Body of pancreas (tissue), 4 donors: ENCODE results near the gene DNAI2. TPM values are rescaled to one million over a fixed set of nuclear protein-coding genes. Genes with fewer than 3 reads are reported as not detected.
"Not testable (repeated sequence)": the region's sequence is repeated elsewhere in the genome, so short reads cannot be mapped to it uniquely, and the experiment has no call there.

ENCODE experiments used
- ATAC-seq: fragments of 150-250 bp; one replicate; pipeline ENCODE4 v1.9.1; 2016
- DNase-seq, 4 donors: peaks; one replicate each; pipeline ENCODE4 v3.0.0-alpha.2; 2019
- H3K27ac ChIP-seq, 4 donors: fragments of 200-600 bp; sonication (generic); 1 replicate in 3 of 4; 2 replicates in 1 of 4; pipeline versions ENCODE4 v1.5.1 to v1.6.1; 2016 to 2019; ENCODE audit warnings: mild to moderate bottlenecking in 1 of 4, mixed read lengths in 1 of 4, moderate library complexity in 1 of 4
- H3K27me3 ChIP-seq, 2 donors: fragments of 200-600 bp; sonication (generic); one replicate each; pipeline ENCODE4 v1.6.0; 2016; ENCODE audit warnings: mild to moderate bottlenecking in 1 of 2
- H3K36me3 ChIP-seq, 2 donors: fragments of 200-600 bp; sonication (generic); replicated peaks in 1 of 2; 2 replicates each; pipeline ENCODE4 v1.5.1; 2016; ENCODE audit warnings: low read depth in 2 of 2; ENCODE audit not compliant: insufficient read depth in 1 of 2
- H3K4me1 ChIP-seq: fragments of 200-600 bp; sonication (generic); one replicate; pipeline ENCODE4 v1.6.0; 2016
- H3K4me3 ChIP-seq, 2 donors: fragments of 200-600 bp; sonication (generic); 1 replicate in 1 of 2; 2 replicates in 1 of 2; pipeline ENCODE4 v1.5.1; 2016 to 2019
- H3K9me3 ChIP-seq, 3 donors: fragments of 200-600 bp; sonication (generic); 1 replicate in 2 of 3; 2 replicates in 1 of 3; pipeline ENCODE4 v1.5.1; 2016
- POLR2A ChIP-seq, 3 donors: fragments of 450-650 bp; IDR thresholded peaks; one replicate each; pipeline ENCODE4 v1.6.1; 2016; ENCODE audit warnings: antibody characterized with exemption in 3 of 3, mild to moderate bottlenecking in 2 of 3
- WGBS, 2 donors: methylation state at CpG; one replicate each; pipeline ENCODE4 v1.1.5; 2017; 5-methylcytosine and 5-hydroxymethylcytosine counted together
- intact Hi-C: fragments of 100-400 bp; cut with DNase I; formaldehyde crosslinking; loops from one replicate; pipeline ENCODE4 v1.15.1; 2023
- total RNA-seq, 2 donors: library from RNA; depleted of rRNA; stranded (reverse); fragments of >200 nt; gene quantifications; one replicate each; pipeline ENCODE4 v1.1.0, GENCODE V29; 2016
- TF ChIP-seq, protein P1 (sequence below), 7 experiments: fragments of 450-650 bp in 4 of 7; fragments of 200-600 bp in 3 of 7; sonication (generic) in 3 of 7; IDR thresholded peaks; one replicate each; pipeline ENCODE4 v1.5.1; 2016 to 2019; ENCODE audit warnings: antibody characterized with exemption in 7 of 7

DNAI2 gene
- total RNA-seq, 2 donors from 2014 or later = not detected

DNA sequence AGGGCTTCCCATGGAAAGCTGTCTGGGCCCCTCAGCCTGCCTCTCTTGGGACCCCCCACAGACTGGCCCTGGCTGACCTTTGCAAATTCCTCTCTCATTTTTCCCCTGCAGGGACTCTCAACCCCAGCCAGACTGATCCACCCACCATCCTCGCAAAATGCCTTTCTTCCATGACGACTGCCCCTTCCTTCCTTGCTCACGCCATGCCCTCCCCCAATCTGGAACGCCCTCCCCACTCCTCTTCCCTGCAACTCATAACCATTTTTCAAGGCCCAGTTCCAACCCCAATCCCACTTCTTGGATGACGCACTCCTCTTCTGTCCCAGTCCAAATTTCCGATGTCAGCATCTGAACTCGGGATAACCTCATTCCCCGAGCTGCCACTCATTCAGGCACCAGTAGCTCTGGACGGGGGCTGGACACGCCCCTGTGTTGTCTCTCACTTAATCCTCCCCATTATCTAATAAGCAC, 1.3 kb upstream of the DNAI2 start:
- ATAC-seq (peak; percentile 22), DNase-seq (peak in 1 of 4 donors; percentile 18)
- 55 to 62% methylated on average over 9 to 10 of the region's 10 CpGs for WGBS, 2 donors
- H3K4me3 ChIP-seq = no peak overlapping the region
- H3K36me3 ChIP-seq = no peaks in the 10 kb centered on the region
- no peak overlapping the region for H3K27ac ChIP-seq
- TF ChIP-seq, protein P1, sequence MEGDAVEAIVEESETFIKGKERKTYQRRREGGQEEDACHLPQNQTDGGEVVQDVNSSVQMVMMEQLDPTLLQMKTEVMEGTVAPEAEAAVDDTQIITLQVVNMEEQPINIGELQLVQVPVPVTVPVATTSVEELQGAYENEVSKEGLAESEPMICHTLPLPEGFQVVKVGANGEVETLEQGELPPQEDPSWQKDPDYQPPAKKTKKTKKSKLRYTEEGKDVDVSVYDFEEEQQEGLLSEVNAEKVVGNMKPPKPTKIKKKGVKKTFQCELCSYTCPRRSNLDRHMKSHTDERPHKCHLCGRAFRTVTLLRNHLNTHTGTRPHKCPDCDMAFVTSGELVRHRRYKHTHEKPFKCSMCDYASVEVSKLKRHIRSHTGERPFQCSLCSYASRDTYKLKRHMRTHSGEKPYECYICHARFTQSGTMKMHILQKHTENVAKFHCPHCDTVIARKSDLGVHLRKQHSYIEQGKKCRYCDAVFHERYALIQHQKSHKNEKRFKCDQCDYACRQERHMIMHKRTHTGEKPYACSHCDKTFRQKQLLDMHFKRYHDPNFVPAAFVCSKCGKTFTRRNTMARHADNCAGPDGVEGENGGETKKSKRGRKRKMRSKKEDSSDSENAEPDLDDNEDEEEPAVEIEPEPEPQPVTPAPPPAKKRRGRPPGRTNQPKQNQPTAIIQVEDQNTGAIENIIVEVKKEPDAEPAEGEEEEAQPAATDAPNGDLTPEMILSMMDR (IDR thresholded peaks at IDR 0.05) = no peak
- no peak for TF ChIP-seq POLR2A (IDR thresholded peaks at IDR 0.05)
- peaks cover 0 to 9% of the 10 kb centered on the region in 2 donors for H3K27me3 ChIP-seq
- H3K9me3 ChIP-seq = no peaks in the 10 kb centered on the region
- peaks cover 10% of the 10 kb centered on the region for H3K4me1 ChIP-seq
- intact Hi-C loops = no loop called here

DNA sequence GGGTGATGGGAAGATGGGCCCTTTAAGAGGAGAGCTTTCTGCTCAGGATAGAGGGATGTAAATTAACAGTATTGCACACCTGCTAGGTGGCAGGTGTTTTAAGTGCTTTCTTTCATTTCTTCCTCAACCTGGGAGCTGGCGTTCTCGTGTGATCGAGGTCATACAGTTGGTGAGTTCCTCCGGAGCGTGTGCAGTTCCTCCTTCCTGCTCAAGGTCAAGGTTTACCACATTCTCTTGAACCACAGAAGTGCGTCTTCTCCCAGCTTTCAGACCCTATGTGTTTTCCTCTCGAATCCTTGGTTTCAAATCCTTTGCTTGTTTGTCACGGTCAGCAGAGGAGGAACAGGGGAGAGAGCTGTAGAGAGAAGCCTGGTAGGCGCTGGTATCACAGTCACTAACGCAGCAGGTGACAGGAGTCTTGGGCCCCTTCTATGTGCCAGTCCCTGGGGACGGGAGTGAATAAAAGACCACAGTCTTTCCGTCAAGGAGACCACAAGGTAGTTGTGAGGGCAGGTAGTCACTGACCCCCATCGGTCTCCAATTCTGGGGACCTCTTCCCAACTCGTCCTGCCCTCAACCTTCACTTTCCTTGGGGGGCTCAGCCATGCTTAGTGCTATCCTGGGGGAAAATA, 791 bp downstream of the DNAI2 start:
- no peaks in the 10 kb centered on the region for H3K9me3 ChIP-seq
- intact Hi-C loops = no loop called here
- no peaks in the 10 kb centered on the region for H3K36me3 ChIP-seq
- TF ChIP-seq, protein P1 (IDR thresholded peaks at IDR 0.05) = no peak
- TF ChIP-seq POLR2A (IDR thresholded peaks at IDR 0.05) = no peak
- H3K4me1 ChIP-seq = peaks cover 10% of the 10 kb centered on the region
- ATAC-seq = no peak
- no peak overlapping the region for H3K4me3 ChIP-seq
- DNase-seq = no peak
- 31 to 35% methylated on average over 14 of the region's 14 CpGs for WGBS, 2 donors
- H3K27me3 ChIP-seq = peaks cover 0 to 9% of the 10 kb centered on the region in 2 donors
- H3K27ac ChIP-seq = no peak overlapping the region

DNA sequence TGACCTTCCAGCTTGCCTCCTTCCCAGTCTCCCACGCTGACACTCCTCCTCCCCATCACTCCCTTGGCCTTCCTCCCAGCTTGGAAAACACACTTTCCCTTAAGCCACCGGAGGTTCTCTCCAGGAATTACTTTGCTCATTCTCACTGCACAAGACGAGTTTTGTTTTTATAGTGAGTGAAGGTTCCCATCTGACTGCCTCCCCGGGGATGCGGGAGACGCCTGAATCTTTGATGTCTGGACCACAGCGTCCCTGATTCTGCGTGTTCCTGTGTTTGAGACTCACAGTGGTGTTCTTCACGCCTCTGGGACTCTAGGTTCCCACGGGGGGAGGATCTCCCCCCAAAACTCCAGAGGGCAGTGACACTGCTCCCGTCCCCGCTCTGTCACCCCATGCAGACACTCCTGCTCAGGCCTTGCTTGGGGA, 2.0 kb downstream of the DNAI2 start:
- intact Hi-C loops = no loop called here
- Histone ChIP-seq H3K4me1 (peaks cover 10% of the 10 kb centered on the region), H3K4me3 (no peak overlapping the region), H3K36me3 (no peaks in the 10 kb centered on the region), H3K27ac (no peak overlapping the region), H3K27me3 (peaks cover 0 to 9% of the 10 kb centered on the region in 2 donors), H3K9me3 (no peaks in the 10 kb centered on the region)
- peak in 1 of 4 donors; percentile 16 for DNase-seq
- 56 to 66% methylated on average over 12 of the region's 12 CpGs for WGBS, 2 donors
- TF ChIP-seq, protein P1 (IDR thresholded peaks at IDR 0.05) = no peak
- no peak for TF ChIP-seq POLR2A (IDR thresholded peaks at IDR 0.05)
- ATAC-seq = peak; percentile 25

DNA sequence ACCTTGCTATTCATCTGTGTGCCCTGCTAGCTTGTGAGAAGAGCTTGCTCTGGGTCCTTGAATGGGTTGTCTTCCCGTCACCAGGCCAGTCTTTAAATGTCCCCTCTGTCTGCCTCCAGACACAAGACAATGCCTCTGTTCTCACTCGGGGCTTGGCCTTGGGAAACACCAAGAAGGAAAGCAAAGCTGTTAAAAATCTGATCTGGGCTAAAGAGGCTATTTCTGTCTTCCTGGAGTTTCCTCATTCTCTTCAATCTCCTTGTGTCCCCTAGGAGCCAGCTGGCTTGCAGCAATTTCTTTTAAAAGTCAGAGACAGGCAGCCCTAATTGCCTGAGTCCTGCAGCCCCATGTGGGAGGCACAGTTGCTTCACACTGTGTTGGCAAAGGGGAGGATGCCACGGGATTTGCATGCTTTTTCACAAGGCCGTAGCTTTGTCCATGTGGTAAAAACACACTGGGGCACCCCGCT, 2.5 kb downstream of the DNAI2 start:
- no peak for ATAC-seq
- TF ChIP-seq POLR2A (IDR thresholded peaks at IDR 0.05) = no peak
- TF ChIP-seq, protein P1 (IDR thresholded peaks at IDR 0.05) = no peak
- 55 to 62% methylated on average over 5 of the region's 5 CpGs for WGBS, 2 donors
- DNase-seq = no peak
- Histone ChIP-seq H3K4me3 (no peak overlapping the region), H3K27ac (no peak overlapping the region), H3K27me3 (peaks cover 0 to 9% of the 10 kb centered on the region in 2 donors), H3K36me3 (no peaks in the 10 kb centered on the region), H3K4me1 (peaks cover 10% of the 10 kb centered on the region), H3K9me3 (no peaks in the 10 kb centered on the region)
- intact Hi-C loops = no loop called here

DNA sequence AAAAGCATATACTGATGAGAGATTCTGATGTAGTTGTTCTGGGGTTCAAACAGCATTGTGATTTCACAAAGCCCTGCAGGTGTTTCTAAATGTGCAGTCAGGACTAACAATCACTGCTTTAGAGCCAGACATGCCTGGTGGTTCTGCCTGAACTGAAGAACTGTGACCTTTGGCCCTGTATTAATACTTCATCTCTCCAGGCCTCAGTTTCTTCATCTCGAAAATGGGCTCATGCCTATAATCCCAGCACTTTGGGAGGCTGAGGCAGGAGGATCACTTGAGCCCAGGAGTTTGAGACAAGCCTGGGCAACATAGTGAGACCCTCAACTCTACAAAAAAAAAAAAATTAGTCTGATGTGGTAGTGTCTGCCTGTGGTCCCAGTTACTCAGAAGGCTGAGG, 3.9 kb downstream of the DNAI2 start:
- ATAC-seq (no peak), DNase-seq (no peak)
- H3K27me3 ChIP-seq = peaks cover 0 to 9% of the 10 kb centered on the region in 2 donors
- no peak overlapping the region for H3K4me3 ChIP-seq
- H3K27ac ChIP-seq = no peak overlapping the region
- TF ChIP-seq POLR2A (IDR thresholded peaks at IDR 0.05) = no peak
- TF ChIP-seq, protein P1 (IDR thresholded peaks at IDR 0.05) = no peak
- peaks cover 10% of the 10 kb centered on the region for H3K4me1 ChIP-seq
- H3K9me3 ChIP-seq = no peaks in the 10 kb centered on the region
- intact Hi-C loops = no loop called here
- no peaks in the 10 kb centered on the region for H3K36me3 ChIP-seq
- WGBS, 2 donors = 36 to 48% methylated on average over 1 of the region's 1 CpG

DNA sequence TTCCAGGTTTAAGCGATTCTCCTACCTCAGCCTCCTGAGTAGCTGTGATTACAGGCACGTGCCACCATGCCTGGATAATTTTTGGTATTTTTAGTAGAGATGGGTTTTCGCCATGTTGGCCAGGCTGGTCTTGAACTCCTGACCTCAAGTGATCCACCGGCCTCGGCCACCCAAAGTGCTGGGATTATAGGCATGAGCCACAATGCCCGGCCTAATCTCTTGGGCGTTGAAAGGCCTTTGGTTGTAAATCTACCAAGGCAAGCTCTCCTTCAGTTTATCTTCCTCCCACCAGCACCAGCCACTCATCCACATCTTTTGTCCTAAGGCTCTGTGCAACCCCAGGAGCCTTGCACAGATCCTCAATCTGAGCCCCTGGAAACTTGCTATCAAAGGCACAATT, 5.6 kb downstream of the DNAI2 start:
- intact Hi-C loops, DNase-seq, H3K27ac ChIP-seq, H3K27me3 ChIP-seq, H3K4me1 ChIP-seq, ATAC-seq, H3K4me3 ChIP-seq, H3K9me3 ChIP-seq, H3K36me3 ChIP-seq: not testable (repeated sequence)
- 86 to 89% methylated on average over 7 of the region's 7 CpGs for WGBS, 2 donors
